Measurements from ENCODE around the gene CARS1.

Gene CARS1

DNA sequence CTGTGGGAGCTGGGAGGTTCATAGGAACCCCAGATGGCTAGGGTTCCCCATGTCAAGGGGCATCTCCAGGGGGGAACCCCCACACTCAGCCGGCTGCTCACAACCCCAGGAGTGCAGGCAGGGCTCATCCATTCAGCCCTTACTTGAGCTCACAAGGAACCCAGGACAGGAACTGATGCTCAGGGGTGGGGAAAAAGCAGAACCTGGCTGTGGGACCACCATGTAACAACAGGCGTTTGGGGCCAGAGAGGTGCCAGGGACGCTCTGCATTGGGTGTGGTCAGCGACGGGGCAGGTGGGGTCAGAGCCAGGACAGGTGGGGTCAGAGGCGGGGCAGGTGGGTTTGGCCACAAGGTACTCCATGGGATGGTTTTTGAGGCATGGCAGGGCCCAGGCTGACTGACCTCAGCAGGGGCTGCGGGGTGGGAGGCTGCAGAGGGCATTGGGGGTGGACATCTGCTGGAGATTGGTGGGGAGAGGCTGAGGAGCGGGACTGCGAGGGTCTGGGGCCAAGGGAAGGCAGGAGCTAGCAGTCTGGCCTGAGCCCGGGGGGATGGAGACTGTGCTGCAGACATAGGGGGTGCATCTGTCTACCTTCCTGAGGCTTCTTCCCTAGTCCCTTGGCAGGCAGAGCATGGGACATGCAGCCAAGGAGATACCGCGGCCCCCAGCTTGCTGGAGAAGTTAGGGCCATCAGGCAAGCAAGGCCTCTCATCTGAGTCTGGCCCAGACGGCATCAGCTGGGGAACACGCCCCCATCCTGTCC lies 34.0 kb upstream of the CARS1 start:
- intact Hi-C loops (cut with DNase I) = loop anchor here (2.0 to 5.0 kb wide), 2 partner anchors 39 to 54 kb away; no protein-coding TSS in a partner anchor
- peak in 5 of 42 donors; percentile 6 to 34 (median 16) for DNase-seq

DNA sequence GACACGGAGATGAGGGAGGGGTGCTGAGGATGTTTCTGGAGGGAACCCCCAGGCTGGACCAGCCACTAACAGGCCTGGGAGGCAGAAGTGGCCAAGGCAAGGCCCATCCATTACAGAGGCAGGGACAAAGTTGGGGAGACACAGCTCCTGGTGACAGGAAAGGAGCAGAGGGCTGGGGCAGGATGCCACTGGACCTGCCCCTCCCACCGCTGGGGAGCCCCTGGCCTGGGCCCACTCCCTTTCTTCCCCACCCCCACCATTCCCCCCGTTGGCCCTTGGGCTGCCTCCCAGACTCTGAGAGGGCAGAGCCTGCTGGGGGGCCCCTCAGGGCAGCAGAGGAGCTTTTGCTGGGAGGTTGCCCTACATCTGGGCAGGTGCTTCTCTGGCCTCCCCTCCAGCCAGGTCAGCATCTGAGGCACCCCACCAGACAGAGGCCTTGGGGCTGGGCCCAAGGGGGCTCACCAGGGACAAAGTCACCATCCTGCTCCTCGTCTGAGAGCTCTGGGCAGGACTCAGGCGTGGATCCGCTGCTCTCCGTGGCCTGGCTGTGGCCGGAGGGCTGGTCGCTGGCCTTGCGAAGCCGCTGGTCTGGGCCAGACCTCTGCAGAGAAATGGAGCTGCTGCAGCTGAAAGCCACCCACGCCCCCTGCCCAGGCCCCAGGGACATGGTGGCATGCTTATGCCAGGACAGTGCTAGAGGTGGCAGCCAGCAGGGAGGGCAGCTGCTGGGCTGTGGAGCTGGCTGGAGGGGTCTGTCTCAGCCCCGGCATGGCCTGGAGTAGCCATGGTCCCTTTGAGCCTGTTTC lies 33.1 kb upstream of the CARS1 start:
- intact Hi-C loops (cut with DNase I) = loop anchor here (2.0 to 5.0 kb wide), 2 partner anchors 38 to 53 kb away; no protein-coding TSS in a partner anchor

DNA sequence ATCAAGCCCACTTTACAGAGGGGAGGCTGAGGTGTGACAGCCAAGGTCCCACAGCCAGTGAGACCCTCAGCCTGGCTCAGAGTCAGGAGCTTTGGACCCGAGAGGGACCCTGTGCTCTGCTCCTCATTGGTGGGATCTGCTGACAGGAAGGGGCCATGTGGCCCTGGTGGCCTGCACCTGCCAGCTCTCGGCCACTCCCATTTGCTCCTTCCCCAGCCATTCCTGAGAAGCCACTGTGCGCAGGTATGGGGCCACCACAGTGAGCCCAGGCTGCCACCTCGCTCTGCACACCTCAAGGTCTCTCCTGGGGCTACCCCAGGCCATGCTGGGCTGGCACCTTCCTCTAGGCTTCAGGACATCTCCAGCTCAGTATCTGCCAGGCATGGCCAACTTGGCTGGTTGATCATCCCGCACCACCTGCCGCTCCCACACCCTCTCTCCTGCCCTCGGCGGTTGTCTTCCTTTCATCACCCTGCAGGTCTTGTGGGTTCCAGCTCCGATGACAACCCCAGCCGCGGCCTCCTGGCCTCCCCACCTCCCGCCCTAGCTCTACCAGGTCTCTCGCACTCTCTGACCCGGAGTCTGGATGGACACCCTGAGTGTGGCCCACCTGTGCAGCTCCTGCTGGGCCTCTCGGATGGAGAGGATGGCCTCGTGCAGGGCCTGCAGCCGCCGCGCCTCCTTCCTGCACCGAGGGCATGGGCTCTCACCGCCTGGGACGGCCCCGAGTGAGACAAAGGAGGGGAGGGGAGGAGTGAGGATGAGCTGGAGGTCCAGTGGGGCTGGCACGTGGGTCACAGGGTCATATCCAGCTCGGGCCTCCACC lies 32.2 kb upstream of the CARS1 start:
- intact Hi-C loops (cut with DNase I) = loop anchor here (2.0 to 5.0 kb wide), 2 partner anchors 37 to 53 kb away; no protein-coding TSS in a partner anchor

More for the DNA sequence above, 33.1 kb upstream of the CARS1 start:
- peak in 5 of 42 donors; percentile 9 to 31 (median 12) for DNase-seq

DNA sequence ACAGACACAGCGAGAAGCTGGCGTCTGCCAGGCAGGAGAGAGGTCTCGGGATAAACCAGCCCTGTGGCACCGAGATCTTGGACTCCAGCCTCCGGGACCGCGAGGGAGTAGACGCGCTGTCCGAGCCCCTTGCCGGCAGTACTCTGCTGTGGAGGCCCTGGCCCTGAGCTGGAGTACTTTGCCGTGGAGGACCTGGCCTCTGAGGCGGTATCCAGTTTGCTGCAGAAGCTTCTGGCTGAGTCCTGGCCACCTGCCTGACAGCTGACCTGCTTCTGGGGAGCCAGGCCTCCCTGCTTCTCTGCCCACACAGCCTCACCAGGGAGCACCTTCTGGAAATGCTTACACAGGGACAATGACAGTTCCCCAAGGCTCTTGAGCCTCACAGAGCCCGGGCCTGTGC lies 31.6 kb upstream of the CARS1 start:
- DNase-seq = peak in 1 of 42 donors; percentile 28
- intact Hi-C loops (cut with DNase I) = no loop called here

More for the DNA sequence above, 32.2 kb upstream of the CARS1 start:
- peak in 3 of 42 donors; percentile 5 to 20 (median 10) for DNase-seq

DNA sequence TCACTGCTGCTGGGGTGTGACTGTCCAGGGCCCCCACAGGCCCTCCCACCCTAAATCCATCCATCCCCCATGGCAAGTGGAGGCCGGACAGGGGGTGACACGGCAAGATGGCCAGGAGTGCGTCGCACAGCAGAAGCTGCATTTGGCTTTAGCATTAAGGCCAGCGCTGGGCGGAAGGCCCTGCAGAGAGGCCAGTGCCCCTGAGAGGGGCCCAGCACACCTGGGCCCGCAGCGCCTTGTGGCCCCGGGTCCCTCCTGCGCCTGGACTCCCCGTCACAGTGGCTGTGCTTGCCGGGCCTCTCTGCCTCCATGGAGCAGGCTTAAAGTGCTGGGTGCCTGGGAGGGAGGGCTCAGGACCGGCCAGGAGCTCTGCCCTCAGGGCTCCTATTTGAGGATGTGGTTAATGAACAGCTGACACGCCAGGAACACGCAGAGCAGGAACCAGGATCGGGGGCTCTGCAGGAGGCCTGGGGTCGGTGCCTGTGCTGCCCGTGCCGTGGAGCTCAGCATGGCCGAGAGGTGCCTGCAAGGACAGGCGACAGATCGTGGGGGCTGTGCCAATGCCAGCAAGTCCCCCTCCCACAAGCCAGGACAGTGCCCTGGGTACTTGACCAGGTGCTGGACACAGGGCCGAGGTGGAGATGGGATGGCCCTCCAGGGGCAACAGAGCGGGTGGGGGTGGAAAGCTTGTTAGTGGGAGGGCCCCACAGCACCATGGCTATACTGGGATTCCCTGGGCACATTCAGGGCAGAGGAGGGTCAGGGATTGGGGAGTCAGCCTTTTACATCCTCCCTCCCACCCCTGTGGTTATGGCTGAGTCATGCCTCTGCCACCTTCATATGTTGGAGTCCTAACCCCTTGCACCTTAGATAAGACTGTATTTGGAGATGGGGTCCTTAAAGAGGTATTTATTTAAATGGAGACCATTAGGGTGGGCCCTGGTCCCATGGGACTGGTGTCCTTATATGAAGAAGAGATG lies 30.9 kb upstream of the CARS1 start:
- intact Hi-C loops (cut with DNase I) = no loop called here

DNA sequence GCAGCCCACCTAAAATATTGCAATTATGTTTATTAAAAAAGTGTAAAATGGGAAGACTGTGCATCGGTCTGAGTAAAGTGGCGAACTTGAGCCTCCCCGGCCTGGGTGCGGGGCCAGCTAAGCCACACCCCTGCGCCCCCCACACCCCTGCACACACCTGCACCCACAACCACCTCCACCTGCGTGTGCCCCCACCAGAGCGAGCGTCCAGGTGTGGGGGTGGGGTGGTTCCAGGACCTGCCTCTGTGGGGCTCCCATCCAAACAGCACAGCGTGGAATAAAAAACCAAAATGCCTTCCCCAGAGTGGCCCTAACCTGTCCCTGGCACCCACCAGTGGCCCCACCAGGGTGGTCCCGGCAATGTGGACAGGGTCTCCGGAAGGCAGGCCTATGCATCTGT lies 30.1 kb upstream of the CARS1 start:
- DNase-seq = no peak
- intact Hi-C loops (cut with DNase I) = no loop called here

More for the DNA sequence above, 30.9 kb upstream of the CARS1 start:
- DNase-seq = peak in 1 of 42 donors; percentile 27

DNA sequence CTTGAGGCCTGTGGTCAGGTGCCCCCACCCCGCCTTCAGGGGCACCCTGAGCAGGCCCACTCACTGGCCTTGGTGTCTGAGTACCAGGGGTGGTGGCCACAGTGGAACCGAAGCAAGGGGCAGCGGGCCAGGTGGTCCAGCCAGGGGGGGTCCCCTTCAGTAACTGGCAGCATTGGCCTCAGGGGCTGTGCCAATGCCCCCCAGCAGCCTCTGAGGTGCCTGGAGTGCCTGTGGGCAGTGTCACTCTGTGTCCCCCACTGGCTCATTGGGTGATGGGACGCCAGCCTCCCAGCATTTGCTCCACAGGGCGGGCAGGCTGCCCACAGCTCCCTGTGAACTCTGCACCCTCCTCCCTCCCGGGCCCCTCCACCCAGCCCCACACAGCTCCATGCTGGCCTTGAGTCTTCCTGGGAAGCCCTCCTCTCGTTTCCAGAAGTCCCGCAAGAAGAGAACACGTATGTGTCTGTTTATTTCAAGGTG lies 29.5 kb upstream of the CARS1 start:
- intact Hi-C loops (cut with DNase I) = no loop called here
- peak in 1 of 42 donors; percentile 29 for DNase-seq

DNA sequence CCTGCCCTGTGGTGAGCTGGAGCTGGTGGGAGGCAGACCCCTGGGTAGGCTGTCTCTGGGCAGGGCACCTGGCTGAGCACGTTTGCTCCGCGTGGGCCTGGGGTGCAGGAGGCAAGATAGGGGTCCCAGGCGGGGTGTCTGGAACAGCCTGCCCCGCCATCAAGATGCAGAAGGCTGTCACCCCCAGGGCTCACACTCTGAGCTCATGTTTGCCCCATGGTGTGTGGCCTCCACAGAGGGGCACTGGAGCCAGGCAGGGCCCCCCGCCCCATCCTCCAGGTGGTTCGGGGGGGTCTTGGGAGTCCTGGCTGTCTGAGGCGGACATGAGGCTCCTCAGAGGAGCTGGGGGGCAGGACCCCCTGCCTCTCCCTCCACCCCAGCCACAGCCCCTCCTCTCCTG lies 28.9 kb upstream of the CARS1 start:
- DNase-seq = peak in 1 of 42 donors; percentile 28
- intact Hi-C loops (cut with DNase I) = no loop called here

DNA sequence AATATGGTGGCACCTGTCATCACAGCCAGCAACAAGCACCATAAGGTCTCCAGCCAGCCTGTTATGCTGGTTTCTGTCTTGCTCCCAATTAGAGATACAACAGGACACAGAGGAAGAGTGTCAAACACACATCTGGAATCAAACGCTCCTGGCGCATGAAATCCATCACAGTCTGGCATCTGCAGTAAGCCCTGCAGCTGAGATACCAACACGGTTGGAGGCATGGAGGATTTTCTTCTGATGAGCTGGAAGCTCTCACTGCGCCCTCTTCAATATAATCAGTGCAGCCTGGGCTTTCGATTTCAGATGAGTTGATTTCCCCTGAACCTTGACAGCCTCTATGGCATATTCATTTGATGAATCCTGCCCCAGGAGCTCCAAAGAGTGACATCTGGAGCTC lies 27.8 kb upstream of the CARS1 start:
- intact Hi-C loops (cut with DNase I) = no loop called here
- peak in 1 of 42 donors; percentile 12 for DNase-seq

DNA sequence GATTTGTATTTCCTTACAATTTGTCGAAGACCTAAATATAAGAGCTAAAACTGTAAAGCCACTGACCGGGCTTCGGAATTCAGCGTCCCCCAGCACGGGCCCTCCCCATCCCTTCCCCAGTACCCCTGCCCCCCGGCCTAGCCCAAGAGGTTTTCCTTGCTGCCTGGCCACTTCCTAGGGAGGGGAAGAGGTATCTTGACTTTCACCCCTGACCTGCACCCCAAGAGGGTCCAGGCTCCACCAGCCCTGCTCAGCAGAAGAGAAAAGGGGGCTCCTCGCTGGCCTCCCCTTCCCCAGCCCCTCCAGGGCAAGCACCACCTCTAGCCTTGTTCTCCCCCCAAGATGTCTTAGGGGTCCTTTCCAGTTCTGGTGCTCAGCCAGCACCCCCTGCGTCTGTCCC lies 26.1 kb upstream of the CARS1 start:
- peak in 1 of 42 donors; percentile 23 for DNase-seq

DNA sequence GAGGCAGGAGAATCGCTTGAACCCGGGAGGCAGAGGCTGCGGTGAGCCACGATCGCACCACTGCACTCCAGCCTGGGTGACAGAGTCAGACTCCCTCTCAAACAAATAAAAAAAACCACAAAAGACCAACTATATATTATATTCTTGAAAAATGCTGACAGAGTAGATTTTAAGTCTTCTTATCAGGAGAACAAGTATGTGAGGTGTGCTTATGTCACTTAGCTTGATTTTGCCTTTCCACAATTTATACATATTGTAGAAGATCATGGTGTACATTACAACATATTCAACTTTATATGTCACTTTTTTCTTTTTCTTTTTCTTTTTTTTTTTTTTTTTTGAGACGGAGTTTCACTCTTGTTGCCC lies 24.1 kb upstream of the CARS1 start:
- intact Hi-C loops (cut with DNase I) = no loop called here
- no peak for DNase-seq

More for the DNA sequence above, 26.1 kb upstream of the CARS1 start:
- intact Hi-C loops (cut with DNase I) = no loop called here

DNA sequence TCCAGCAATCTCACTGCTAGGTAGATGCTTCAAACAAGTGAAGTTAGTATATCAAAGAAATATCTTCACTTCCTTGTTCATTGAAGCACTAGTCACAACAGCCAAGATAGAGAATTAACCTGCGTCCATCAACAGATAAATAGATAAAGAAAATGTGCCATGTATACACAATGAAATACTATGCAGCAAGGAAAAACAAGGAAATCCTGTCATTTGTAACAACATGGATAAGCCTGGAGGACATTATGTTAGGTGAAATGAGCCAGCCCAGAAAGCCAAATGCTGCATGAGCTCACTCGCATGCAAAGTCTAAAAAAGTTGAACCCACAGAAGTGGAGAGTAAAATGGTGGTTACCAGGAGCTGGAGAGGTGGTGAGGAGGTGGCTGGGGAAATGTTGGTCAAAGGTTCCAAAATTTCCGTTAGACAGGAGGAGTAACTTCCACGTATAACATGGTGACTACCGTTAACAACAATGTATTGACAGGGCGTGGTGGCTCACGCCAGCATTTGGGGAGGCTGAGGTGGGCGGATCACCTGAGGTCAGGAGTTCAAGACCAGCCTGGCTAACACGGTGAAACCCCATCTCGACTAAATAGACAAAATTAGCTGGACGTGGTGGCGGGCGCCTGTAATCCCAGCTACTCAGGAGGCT lies 23.6 kb upstream of the CARS1 start:
- intact Hi-C loops (cut with DNase I) = no loop called here
- peak in 1 of 42 donors; percentile 20 for DNase-seq

DNA sequence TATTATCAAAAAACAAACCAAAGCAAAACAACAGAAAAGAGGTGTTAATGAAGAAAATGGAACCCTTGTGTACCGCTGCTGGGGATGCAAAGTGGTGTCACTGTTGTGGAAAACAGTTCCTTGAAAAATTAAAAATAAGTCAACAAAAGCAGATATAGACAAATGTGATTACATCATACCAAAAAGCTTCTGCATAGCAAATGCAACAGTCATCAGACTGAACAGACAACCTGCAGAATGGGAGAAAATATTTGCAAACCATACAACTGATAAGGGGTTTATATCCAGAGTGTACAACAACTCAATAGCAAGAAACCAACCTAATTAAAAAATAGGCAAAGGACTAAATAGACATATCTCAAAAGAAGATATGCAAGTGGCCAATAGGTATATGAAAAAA lies 22.9 kb upstream of the CARS1 start:
- intact Hi-C loops (cut with DNase I) = no loop called here

DNA sequence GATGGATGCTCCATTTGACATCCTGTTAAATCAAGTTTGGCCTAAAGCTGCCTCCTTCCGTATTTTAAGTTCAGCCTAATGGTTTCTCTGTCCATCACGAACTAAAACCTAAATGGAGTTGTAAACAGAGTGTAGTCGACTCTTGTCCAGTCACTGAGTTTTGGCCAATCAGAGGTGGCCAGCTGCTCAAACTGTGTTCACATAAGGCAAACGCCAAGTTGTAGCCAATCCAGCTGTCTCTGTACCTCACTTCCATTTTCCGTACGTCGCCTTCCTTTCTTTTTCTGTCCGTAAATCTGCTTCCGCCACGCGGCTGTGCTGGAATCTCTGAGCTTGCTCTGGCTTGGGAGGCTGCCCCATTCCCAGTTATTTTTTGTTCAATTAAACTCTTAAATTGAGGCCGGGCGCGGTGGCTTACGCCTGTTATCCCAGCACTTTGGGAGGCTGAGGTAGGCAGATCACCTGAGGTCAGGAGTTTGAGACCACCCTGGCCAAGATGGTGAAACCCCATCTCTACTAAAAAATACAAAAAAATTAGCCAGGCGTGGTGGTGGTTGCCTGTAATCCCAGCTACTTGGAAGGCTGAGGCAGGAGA lies 20.7 kb upstream of the CARS1 start:
- intact Hi-C loops (cut with DNase I) = no loop called here
- no peak for DNase-seq

More for the DNA sequence above, 22.9 kb upstream of the CARS1 start:
- DNase-seq = no peak

DNA sequence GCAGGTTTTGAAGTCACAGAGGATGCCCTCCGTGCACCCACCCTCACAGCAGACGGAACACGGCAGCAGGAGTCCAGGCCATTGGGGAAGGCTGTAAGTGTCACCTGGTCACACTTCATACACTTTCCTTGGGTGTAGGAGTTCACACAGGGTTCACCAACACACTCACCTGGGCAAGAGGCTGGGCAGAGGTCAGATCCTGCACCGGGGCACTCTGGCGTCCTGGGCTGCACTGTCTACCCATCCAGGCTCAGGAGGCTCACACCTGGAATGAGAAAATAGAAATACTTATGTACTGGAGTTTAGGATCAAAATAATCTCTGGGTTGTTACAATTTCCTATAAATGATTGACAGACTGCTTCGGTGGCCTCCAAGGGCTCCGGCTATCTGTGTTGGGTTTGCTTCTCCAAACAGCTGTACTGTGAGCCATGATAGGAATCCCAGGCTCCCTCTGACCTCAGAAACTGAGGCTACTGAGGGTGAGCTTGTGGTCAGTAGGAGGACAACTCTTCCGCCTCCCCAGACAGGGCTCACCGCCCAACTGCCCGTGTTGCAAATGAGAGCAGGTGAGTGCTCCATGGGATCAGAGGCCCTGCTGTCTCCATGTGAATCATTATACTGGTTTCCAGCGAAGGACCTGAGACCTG lies 20.1 kb upstream of the CARS1 start:
- DNase-seq = peak in 1 of 42 donors; percentile 15
- intact Hi-C loops (cut with DNase I) = no loop called here

DNA sequence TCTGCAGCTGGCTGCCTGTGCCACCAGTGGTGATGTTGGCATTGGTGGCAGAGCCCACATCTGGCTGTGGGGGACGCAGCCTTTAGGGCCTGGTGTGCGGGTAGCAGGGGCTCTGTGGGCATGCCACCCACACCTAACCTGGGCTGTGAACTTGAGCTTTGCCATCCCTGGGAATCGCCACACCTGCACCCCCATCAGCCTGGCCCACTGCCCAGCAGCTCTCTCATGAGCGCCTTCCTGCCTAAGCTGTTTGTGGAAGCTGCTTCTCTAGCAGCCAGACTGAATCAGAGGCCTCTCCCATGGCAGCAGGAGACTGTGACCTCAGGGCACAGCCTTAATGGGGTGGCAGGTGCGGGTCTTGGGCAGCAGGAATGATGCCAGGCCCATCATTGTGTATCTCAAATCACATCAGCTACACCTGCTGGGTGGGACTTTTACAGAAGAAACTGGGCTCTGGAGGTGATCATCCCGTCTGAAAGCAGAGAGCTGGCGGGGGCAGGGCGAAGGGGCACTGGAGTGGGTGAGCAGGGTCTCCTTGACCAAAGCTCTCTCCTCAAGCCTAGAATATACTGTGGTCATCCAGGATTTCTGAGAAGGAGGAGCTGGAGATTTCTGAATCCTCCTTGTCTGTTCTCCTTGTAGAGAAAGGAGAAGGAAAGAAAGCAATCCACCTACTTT lies 17.8 kb upstream of the CARS1 start:
- intact Hi-C loops (cut with DNase I) = no loop called here
- DNase-seq = no peak

Measured in head of caudate nucleus (tissue), 42 donors.